HTR-8/SVneo (cell line): ENCODE data around the gene SCFD2.
"Not testable (repeated sequence)": the region's sequence is repeated elsewhere in the genome, so short reads cannot be mapped to it uniquely, and the experiment has no call there.

Experiments
- DNase-seq: peaks from one replicate; pipeline ENCODE4 v3.0.0; 2011; ENCODE audit warnings: low spot score, mixed read lengths; ENCODE audit not compliant: insufficient read length
- FAIRE-seq: peaks from 2 replicates; lab custom pipeline; 2011; peaks lifted over from hg19 to GRCh38; lab: Jason Lieb, UNC

Gene SCFD2

DNA sequence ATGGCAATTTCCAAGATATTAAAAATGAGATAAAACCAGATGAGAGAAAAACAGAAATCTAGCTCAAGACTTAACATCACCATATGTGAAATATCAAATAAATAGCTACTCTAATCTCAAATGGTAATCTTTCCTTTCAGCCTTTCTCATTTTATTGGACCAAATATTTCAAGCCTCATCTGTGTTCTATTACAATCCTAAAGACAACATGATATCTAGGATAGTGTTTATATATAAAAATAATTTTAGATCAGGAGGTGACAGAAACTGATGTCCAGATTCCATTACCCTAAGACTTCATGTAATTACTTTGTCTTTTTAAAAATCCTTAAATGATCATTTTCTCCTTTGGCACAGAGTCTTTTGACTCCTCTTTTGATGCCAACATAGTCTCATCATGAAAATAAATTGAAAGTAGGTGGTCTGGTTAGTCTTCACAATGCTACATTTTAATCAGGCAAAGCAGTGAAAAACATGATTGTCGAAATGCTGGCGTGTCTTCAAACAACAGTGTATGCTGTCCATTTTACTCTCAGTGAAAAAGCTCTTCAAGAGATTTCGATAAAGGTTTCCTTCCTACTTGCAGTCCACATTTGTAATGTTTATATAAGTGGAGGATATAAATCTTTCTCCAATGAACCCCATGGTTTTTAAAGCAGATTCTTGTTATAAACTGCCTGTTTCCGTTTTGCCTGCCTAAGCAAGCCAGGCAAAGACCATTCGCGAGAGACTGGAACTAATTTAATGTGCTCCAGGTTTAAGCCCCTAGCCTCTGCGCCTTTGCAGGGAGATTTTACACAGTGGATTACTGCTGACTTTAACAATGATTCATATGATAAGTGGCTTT is 169.8 kb downstream of the SCFD2 start:
- no peak for DNase-seq

DNA sequence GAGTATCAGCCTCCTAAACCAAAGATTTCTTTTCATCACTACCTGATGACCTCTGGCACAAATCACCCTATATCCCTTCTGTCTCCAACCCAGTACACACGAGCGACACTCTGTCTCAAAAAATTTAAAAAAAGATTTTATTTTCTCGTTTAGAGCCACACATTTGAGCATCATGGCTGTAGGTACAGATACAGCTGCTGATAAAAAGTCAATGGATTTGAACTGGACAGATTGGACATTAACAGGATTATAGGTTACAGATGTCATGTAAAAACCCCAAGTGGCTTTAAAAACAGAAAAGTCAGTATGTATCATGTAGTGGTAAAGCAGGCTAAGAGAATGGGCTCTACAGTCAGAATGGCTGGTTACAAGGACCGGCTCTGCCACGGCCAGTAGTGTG is 171.1 kb downstream of the SCFD2 start:
- FAIRE-seq, result no peak

More for the DNA sequence above, 169.8 kb downstream of the SCFD2 start:
- no peak for FAIRE-seq

DNA sequence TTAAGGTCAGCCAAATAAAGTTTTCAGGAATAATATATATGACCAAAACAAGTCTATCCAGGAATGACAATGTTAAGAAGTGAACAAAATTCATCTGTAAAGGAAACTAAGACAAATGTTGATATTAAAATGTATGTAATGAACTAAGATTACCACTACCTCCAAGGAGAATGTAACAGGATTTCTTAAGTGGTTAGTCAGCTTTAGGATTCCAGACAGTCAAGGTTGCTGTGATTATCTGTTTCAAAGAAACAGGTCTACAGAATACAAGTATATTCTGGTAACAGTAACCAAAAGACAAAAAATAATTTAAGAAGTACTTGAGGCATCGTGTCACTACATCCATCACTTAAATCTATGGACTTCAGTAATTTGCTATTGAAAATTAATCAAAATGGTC is 172.8 kb downstream of the SCFD2 start:
- DNase-seq (no peak), FAIRE-seq (no peak)

More for the DNA sequence above, 171.1 kb downstream of the SCFD2 start:
- no peak for DNase-seq

DNA sequence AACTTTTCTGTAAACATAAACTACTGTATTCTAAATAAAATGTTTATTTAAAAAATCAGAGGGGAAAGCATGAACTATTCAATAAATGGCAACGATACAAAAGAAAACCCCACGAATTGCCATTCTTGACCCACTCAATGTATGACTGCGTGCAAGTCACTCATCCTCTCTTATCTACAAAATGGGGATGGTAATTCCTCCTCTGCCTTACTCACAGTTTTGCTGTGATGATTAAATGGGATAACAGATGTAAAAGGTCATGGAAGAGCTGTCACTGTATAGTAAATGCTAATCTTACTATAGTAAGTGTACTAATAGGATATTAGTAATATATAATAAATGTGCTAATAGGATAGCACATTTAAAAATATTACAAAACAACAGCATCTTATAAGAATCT is 173.4 kb downstream of the SCFD2 start:
- FAIRE-seq (no peak), DNase-seq (no peak)

GRCh38 chr4:53191997-53192396 is 173.9 kb downstream of the SCFD2 start:
- no peak for DNase-seq
- no peak for FAIRE-seq

GRCh38 chr4:53189011-53189410 is 176.8 kb downstream of the SCFD2 start:
- FAIRE-seq, result no peak
- DNase-seq, result no peak

- no peak for DNase-seq
- no peak for FAIRE-seq
Observed at GRCh38 chr4:53186714-53187358, 179.0 kb downstream of the SCFD2 start.

GRCh38 chr4:53185869-53186585 is 179.8 kb downstream of the SCFD2 start:
- no peak for DNase-seq
- FAIRE-seq, result no peak

- DNase-seq, result no peak
- no peak for FAIRE-seq
Observed at GRCh38 chr4:53183754-53184153, 182.1 kb downstream of the SCFD2 start.

DNA sequence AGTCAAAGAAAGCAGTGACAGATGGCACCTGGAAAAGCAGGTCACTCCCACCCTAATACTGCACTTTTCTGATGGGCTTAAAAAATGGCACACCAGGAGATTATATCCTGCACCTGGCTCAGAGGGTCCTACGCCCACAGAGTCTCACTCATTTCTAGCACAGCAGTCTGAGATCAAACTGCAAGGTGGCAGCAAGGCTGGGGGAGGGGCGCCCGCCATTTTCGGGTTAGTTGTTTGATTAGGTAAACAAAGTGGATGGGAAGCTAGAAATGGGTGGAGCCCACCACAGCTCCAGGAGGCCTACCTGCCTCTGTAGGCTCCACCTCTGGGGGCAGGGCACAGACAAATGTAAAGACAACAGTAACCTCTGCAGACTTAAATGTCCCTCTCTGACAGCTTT is 188.1 kb downstream of the SCFD2 start:
- not testable (repeated sequence) for DNase-seq, FAIRE-seq

- DNase-seq (no peak), FAIRE-seq (no peak)
Observed at GRCh38 chr4:53175640-53176039, 190.2 kb downstream of the SCFD2 start.

DNA sequence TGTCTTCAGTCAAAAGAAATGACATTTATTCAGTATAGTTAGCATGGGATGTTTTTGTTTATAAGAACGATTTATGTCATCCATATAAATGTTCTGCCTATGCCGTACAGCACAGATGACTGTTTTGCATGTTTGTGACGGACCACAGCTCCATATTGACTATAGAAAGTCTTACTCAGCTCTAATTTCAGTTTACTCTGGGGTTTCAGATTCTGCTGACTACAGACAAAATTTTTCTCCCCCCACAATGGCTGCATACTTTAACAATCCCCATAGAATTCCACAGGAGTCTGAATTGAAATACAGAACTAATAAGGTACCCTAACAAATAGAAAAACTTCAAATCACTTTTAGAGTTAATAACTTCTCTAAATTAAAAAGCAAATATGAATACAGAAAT is 191.0 kb downstream of the SCFD2 start:
- DNase-seq, result no peak

DNA sequence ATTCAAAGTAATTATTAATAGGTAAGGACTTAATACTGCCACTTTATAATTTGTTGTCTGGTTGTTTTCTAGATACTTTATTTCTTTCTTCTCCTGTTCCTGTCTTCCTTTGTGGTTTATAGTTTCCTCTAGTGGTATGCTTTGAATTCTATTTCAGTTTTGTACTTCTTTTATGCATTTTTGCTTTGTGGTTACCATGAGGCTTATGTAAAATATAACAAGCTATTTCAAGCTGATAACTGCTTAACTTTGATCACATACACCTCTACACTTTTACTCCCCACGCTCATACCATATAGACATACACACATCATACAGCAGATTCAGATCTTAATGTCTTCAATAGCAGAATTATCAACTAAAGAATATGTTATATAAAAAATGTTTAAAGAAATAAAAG is 192.3 kb downstream of the SCFD2 start:
- DNase-seq, result no peak
- no peak for FAIRE-seq

More for the DNA sequence above, 191.0 kb downstream of the SCFD2 start:
- no peak for FAIRE-seq

DNA sequence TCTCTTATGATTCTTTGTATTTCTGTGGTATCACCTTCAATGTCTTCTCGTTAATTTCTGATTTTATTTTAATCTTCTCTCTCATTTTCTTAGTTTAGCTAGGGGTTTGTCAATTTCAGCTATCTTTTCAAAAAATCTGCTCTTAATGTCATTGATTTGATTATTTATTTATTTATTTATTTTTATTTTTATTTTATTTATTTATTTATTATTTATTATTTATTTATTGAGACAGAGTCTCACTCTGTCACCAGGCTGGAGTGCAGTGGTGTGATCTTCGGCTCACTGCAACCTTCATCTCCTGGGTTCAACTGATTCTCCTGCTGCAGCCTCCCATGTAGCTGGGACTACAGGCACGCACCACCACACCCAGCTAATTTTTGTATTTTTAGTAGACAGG is 194.1 kb downstream of the SCFD2 start:
- DNase-seq (no peak), FAIRE-seq (no peak)

GRCh38 chr4:53169695-53170617 is 195.9 kb downstream of the SCFD2 start:
- FAIRE-seq, result no peak
- DNase-seq, result no peak

DNA sequence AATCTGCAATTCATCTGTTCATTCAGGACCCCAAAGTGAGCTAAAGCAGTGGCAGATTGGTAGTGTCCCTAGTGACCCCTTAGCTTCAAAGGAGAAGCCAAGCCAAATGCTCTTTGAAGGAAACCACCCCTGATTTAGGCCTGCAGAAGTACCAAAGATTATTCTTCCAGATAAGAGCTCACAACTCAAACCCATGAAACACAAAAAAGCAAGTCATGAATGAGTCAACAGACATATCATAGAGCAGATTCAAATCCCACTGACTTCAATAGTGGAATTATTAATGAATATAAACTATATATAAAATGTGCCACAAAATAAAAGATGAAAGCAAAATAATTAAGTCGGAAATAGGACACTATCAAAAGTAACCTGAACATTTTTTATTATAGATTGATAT is 197.6 kb downstream of the SCFD2 start:
- no peak for DNase-seq
- FAIRE-seq, result no peak

DNA sequence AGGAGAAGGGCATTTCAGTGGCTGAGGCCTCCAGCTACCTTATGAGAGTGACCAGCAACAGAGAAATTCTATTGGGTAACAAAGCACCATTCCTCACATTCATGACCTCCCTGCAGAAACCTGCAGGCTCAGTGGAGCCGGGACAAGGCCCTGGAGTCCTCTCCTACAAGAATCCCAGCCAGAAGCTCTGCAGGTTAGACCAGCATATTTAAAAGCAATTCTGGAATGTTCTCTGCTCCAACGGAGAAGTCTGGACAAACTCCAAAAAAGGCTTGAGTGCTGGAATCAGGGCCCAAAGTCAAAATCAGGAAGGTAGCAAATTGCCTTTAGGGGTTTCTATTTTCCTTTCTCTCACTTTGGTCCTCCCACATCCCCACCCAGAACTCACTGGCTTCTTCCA is 202.9 kb downstream of the SCFD2 start:
- no peak for FAIRE-seq

GRCh38 chr4:53161787-53162433 is 204.0 kb downstream of the SCFD2 start:
- DNase-seq, result no peak
- FAIRE-seq, result no peak

More for the DNA sequence above, 202.9 kb downstream of the SCFD2 start:
- no peak for DNase-seq

DNA sequence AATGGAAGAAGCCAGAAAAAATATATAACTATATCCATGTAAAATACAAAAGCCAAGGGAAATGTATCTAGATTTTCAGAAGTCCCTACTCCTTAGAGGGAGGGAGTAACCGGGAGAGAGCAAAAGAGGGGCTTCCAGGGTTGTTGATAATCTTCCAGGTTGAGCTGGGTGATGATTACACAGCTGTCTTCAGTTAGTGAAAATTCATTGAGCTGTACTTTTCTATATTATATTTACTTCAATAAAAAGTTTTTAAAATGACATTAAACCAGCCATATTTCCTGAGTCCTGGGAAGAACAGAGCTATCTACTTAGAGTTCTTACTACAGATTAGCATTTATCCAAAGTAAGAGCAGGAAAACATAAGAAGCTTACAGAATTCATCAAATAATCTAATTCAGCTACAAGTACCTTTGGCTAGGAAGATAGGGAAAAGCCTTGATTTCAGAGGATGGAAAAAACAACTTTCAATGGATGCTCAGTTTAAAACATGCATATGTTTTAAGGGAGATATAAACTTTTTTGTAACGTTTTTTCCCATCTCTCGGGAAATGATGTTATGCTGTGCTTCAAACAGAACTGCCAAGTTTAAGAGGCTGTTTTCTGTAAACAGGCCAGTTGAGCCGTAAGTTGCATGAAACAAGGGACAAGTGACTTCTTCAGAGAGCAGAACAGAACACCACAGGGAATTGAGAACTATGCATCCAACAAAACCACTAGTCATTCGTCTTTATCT is 204.6 kb downstream of the SCFD2 start:
- DNase-seq, result no peak
- no peak for FAIRE-seq
